Sigmoid colon (tissue), 7 donors: ENCODE measurements around the gene OR8B8. TPM values are rescaled to one million over a fixed set of nuclear protein-coding genes. Genes with fewer than 3 reads are reported as not detected.
"Not testable (repeated sequence)": the region's sequence is repeated elsewhere in the genome, so short reads cannot be mapped to it uniquely, and the experiment has no call there.

Experiments
- DNase-seq: peaks from one replicate; pipeline ENCODE4 v3.0.0-alpha.2; 2019
- H3K27ac ChIP-seq, 4 donors: fragments of 200-600 bp; sonication (generic); one replicate each; pipeline ENCODE4 v1.5.1; 2016 to 2019; ENCODE audit warnings: mild to moderate bottlenecking in 1 of 4
- H3K27me3 ChIP-seq, 3 donors: fragments of 200-600 bp; sonication (generic); one replicate each; pipeline ENCODE4 v1.5.1; 2019; ENCODE audit warnings: mild to moderate bottlenecking in 1 of 3
- H3K36me3 ChIP-seq, 4 donors: fragments of 200-600 bp; sonication (generic); one replicate each; pipeline ENCODE4 v1.5.1; 2016 to 2019
- H3K4me1 ChIP-seq, 4 donors: fragments of 200-600 bp; sonication (generic); one replicate each; pipeline ENCODE4 v1.5.1; 2017 to 2019
- H3K4me3 ChIP-seq, 4 donors: fragments of 200-600 bp; sonication (generic); one replicate each; pipeline ENCODE4 v1.5.1; 2017 to 2019; ENCODE audit warnings: mild to moderate bottlenecking in 2 of 4, moderate library complexity in 1 of 4
- H3K9me3 ChIP-seq, 4 donors: fragments of 200-600 bp in 3 of 4; sonication (generic) in 3 of 4; one replicate each; pipeline versions ENCODE4 v1.5.1 to v1.6.1; 2013 to 2019
- EP300 ChIP-seq, 4 donors: sonication (generic); formaldehyde crosslinking; IDR thresholded peaks; one replicate each; pipeline ENCODE4 v1.6.1; 2017; ENCODE audit warnings: antibody characterized with exemption in 4 of 4
- POLR2A ChIP-seq, 2 donors: fragments of 450-650 bp; IDR thresholded peaks; one replicate each; pipeline ENCODE4 v1.6.1; 2016; ENCODE audit warnings: antibody characterized with exemption in 2 of 2, mild to moderate bottlenecking in 2 of 2, moderate library complexity in 2 of 2
- POLR2AphosphoS5 ChIP-seq, 4 donors: sonication (generic); formaldehyde crosslinking; IDR thresholded peaks; one replicate each; pipeline ENCODE4 v1.6.1; 2017; ENCODE audit warnings: antibody characterized with exemption in 4 of 4
- WGBS, 2 donors: extraction: QIAGEN DNeasy Blood & Tissue Kit; methylation state at CpG; one replicate each; pipeline ENCODE4 v1.1.7; 2013; 5-methylcytosine and 5-hydroxymethylcytosine counted together
- intact Hi-C: fragments of 100-400 bp; cut with DNase I; formaldehyde crosslinking; loops from one replicate; pipeline ENCODE4 v1.15.1; 2023
- polyA plus RNA-seq, 3 donors: library from polyadenylated mRNA; stranded (reverse); fragments of 200-250 nt; gene quantifications; one replicate each; pipeline ENCODE4 v1.2.3, GENCODE V29; 2013
- total RNA-seq, 4 donors: library from RNA; depleted of rRNA; stranded (reverse); fragments of >200 nt; gene quantifications; one replicate each; pipeline ENCODE4 v1.1.0, GENCODE V29; 2016
- TF ChIP-seq, protein P1 (sequence below), 4 experiments: fragments of 450-650 bp in 3 of 4; fragments of 200-600 bp in 1 of 4; IDR thresholded peaks; one replicate each; pipeline ENCODE4 v1.5.1; 2016 to 2019; ENCODE audit warnings: antibody characterized with exemption in 4 of 4, mild to moderate bottlenecking in 3 of 4, moderate library complexity in 2 of 4
- donor health status: healthy with polysubstance abuse.
- donor health status: Bipolar disorder and iron deficiency.
- donor health status: healthy.

OR8B8 gene
- total and polyA plus RNA-seq, 7 donors: not detected

DNA sequence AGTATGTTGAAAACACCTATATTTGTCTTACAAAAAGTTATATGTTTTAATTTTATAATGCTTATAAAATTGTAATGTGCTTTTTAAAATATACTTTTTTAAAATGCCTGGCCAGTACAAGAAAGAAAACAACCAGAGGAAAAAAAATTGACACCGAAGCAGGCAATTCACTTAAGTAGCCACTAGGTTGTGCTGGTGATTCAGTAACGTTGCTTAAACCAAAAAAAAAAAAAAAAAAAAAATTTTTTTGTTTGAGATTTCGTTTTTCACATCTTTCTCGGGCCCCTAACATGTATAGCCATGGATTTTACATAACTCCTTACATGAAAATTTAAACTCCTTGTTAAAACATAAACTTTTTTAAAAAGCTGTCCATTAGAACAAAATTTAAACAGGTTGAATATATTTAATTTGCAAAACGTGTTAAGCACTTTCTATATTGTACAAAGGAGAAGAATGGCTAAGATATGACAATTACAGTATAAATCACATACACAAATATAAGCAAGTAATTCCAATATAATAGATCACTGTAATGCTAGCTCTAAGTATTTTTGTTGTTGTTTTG is 30.1 kb downstream of the OR8B8 start:
- H3K4me3 ChIP-seq: no peak overlapping the region
- no peaks in the 10 kb centered on the region for H3K36me3 ChIP-seq
- intact Hi-C loops: loop anchor here (5.0 kb wide), 1 partner anchor 172 kb away; no protein-coding TSS in a partner anchor
- H3K4me1 ChIP-seq: no peaks in the 10 kb centered on the region
- no peak for DNase-seq
- 14 to 16% methylated on average over 5 of the region's 5 CpGs for WGBS, 2 donors
- no peak overlapping the region for H3K27ac ChIP-seq
- TF ChIP-seq, protein P1, sequence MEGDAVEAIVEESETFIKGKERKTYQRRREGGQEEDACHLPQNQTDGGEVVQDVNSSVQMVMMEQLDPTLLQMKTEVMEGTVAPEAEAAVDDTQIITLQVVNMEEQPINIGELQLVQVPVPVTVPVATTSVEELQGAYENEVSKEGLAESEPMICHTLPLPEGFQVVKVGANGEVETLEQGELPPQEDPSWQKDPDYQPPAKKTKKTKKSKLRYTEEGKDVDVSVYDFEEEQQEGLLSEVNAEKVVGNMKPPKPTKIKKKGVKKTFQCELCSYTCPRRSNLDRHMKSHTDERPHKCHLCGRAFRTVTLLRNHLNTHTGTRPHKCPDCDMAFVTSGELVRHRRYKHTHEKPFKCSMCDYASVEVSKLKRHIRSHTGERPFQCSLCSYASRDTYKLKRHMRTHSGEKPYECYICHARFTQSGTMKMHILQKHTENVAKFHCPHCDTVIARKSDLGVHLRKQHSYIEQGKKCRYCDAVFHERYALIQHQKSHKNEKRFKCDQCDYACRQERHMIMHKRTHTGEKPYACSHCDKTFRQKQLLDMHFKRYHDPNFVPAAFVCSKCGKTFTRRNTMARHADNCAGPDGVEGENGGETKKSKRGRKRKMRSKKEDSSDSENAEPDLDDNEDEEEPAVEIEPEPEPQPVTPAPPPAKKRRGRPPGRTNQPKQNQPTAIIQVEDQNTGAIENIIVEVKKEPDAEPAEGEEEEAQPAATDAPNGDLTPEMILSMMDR (IDR thresholded peaks at IDR 0.05): peak in 2 of 4 experiments; percentile 11 to 60
- TF ChIP-seq EP300 (IDR thresholded peaks at IDR 0.05): no peak
- no peaks in the 10 kb centered on the region for H3K27me3 ChIP-seq
- no peaks in the 10 kb centered on the region for H3K9me3 ChIP-seq

DNA sequence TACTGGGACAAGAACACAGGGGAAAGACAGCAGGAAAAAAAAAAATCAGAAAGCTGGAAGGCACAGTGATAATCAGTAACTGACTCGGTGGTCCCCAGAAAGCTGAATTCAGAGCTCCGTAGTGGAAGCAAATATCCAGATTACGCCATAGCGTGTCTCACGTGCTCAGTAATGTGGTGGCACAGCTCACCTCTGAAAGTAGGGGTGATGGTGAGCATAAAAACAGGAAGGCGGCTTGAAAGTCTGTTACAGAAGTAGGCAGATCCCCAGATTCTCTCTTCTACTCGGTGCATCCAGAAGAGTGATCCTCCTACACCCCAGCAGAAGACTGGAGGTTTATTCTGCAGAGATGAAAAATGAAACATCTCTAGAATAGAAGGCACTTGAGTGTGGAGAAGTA is 35.6 kb downstream of the OR8B8 start:
- Histone ChIP-seq H3K36me3 (no peaks in the 10 kb centered on the region), H3K27ac (no peak overlapping the region), H3K9me3 (no peaks in the 10 kb centered on the region), H3K4me1 (no peaks in the 10 kb centered on the region), H3K4me3 (no peak overlapping the region), H3K27me3 (no peaks in the 10 kb centered on the region)
- TF ChIP-seq POLR2A (IDR thresholded peaks at IDR 0.05) (no peak), POLR2AphosphoS5 (IDR thresholded peaks at IDR 0.05) (no peak), EP300 (IDR thresholded peaks at IDR 0.05) (no peak)
- TF ChIP-seq, protein P1 (IDR thresholded peaks at IDR 0.05): no peak
- DNase-seq: no peak
- intact Hi-C loops: no loop called here
- 85 to 88% methylated on average over 7 of the region's 7 CpGs for WGBS, 2 donors

DNA sequence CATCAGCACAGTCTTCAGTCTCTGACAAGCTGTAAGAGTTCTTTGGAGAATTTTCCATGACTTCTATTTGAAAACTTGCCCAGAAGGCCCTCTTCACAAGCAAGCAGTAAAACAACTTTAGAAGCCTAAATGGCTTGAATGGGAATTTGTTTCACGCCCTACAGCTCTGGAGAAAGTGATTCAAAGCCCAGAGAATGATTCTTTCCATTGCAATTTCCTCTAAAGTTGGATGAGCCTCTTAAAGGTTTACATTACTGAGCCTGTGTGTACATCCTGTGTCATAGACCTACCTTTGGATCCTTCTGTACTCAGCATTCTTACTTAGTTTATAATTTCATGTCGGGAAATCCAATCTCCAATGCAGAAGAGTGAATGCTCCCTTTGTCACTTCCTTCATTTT is 39.9 kb downstream of the OR8B8 start:
- Histone ChIP-seq H3K27me3 (no peaks in the 10 kb centered on the region), H3K36me3 (no peaks in the 10 kb centered on the region), H3K27ac (no peak overlapping the region), H3K4me1 (no peaks in the 10 kb centered on the region), H3K4me3 (no peak overlapping the region), H3K9me3 (no peaks in the 10 kb centered on the region)
- DNase-seq: no peak
- 47 to 64% methylated on average over 2 of the region's 2 CpGs for WGBS, 2 donors
- intact Hi-C loops: no loop called here
- TF ChIP-seq POLR2A (IDR thresholded peaks at IDR 0.05): no peak
- no peak for TF ChIP-seq EP300 (IDR thresholded peaks at IDR 0.05)
- TF ChIP-seq, protein P1 (IDR thresholded peaks at IDR 0.05): no peak

DNA sequence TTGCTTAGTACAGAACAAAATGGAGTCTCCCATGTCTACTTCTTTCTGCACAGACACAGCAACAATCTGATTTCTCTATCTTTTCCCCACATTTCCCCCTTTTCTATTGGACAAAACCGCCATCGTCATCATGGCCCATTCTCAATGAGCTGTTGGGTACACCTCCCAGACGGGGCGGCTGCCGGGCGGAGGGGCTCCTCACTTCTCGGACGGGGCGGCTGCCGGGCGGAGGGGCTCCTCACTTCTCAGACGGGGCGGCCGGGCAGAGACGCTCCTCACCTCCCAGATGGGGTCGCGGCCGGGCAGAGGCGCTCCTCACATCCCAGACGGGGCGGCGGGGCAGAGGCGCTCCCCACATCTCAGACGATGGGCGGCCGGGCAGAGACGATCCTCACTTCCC is 42.3 kb downstream of the OR8B8 start:
- H3K9me3 ChIP-seq, DNase-seq, H3K4me1 ChIP-seq, H3K4me3 ChIP-seq, intact Hi-C loops, H3K27ac ChIP-seq, H3K36me3 ChIP-seq, H3K27me3 ChIP-seq: not testable (repeated sequence)
- WGBS, 2 donors: 93 to 94% methylated on average over 23 to 26 of the region's 27 CpGs

DNA sequence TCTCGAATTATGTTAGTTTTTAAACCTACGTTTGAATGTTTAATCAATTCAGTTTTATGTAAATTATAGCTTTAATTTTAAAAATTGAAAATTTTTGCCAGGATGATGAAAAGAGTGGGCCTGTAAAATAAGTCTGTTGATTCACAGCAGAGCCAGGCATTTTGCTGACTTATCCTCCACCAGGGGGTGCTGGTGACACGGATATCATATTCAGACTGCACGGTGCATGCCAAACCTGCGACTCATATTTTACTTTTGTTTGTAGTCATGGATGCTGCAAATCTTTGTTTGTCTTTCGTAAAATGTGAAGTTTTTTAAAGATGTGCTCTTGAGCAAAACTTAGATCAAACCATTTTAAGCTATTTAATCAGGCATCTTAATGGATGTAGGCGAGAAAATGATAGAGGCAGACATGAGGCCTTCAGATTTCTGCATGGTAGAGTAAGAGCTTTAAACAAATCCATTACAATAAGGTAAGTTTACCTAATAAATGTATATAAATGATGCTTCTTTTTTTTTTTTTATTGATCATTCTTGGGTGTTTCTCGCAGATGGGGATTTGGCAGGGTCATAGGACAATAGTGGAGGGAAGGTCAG is 43.1 kb downstream of the OR8B8 start:
- no peaks in the 10 kb centered on the region for H3K4me1 ChIP-seq
- H3K27me3 ChIP-seq: no peaks in the 10 kb centered on the region
- H3K36me3 ChIP-seq: no peaks in the 10 kb centered on the region
- no peak overlapping the region for H3K27ac ChIP-seq
- no peak overlapping the region for H3K4me3 ChIP-seq
- TF ChIP-seq POLR2A (IDR thresholded peaks at IDR 0.05) (no peak), POLR2AphosphoS5 (IDR thresholded peaks at IDR 0.05) (no peak), EP300 (IDR thresholded peaks at IDR 0.05) (no peak)
- TF ChIP-seq, protein P1 (IDR thresholded peaks at IDR 0.05): peak in 1 of 4 experiments; percentile 30
- no peaks in the 10 kb centered on the region for H3K9me3 ChIP-seq
- WGBS, 2 donors: 31 to 46% methylated on average over 8 of the region's 8 CpGs
- no peak for DNase-seq
- intact Hi-C loops: no loop called here
